Central memory CD8-positive, alpha-beta T cell (primary cell): ENCODE data around the gene TNFSF13.

ENCODE experiments used
- ATAC-seq: fragments of 150-1000 bp; cut with Tn5 transposase; replicated peaks from 2 replicates; pipeline ENCODE4 v1.10.0; 2022; ENCODE audit warnings: mild to moderate bottlenecking, moderate FRiP score, moderate number of reproducible peaks; ENCODE audit not compliant: poor library complexity, severe bottlenecking; ENCODE audit errors: extremely low read depth
- DNase-seq, 2 donors: peaks; one replicate each; pipeline ENCODE4 v3.0.0; 2021; ENCODE audit warnings: low spot score in 2 of 2
- H3K27ac Mint-ChIP-seq: one replicate; pipeline ENCODE4 v1.8.0; 2022; ENCODE audit warnings: low read depth, mild to moderate bottlenecking, moderate library complexity, mixed read lengths
- H3K27me3 Mint-ChIP-seq: one replicate; pipeline ENCODE4 v1.8.0; 2022; ENCODE audit warnings: mixed read lengths
- H3K36me3 Mint-ChIP-seq: one replicate; pipeline ENCODE4 v1.8.0; 2022; ENCODE audit warnings: mild to moderate bottlenecking, moderate library complexity, mixed read lengths; ENCODE audit not compliant: insufficient read depth
- H3K4me1 Mint-ChIP-seq: one replicate; pipeline ENCODE4 v1.8.0; 2022; ENCODE audit warnings: mixed read lengths
- H3K4me3 Mint-ChIP-seq: one replicate; pipeline ENCODE4 v1.8.0; 2022; ENCODE audit warnings: mild to moderate bottlenecking, moderate library complexity, mixed read lengths
- H3K9me3 Mint-ChIP-seq: one replicate; pipeline ENCODE4 v1.8.0; 2022; ENCODE audit warnings: mixed read lengths

The TNFSF13 gene

GRCh38 chr17:7572588-7573323 is 14.2 kb downstream of the TNFSF13 start:
- DNase-seq = peak; percentile 100
- Mint-ChIP-seq H3K36me3 (peaks cover 59% of the 10 kb centered on the region), H3K27ac (peak overlapping the region; percentile 99), H3K4me1 (peaks cover 37% of the 10 kb centered on the region), H3K9me3 (no peaks in the 10 kb centered on the region), H3K27me3 (no peaks in the 10 kb centered on the region), H3K4me3 (peak overlapping the region; percentile 100)
- peak; percentile 84 for ATAC-seq

GRCh38 chr17:7573324-7574080 is 15.0 kb downstream of the TNFSF13 start:
- peaks cover 36% of the 10 kb centered on the region for H3K4me1 Mint-ChIP-seq
- H3K27me3 Mint-ChIP-seq = no peaks in the 10 kb centered on the region
- no peaks in the 10 kb centered on the region for H3K9me3 Mint-ChIP-seq
- H3K4me3 Mint-ChIP-seq = peak overlapping the region; percentile 100
- peak overlapping the region; percentile 99 for H3K27ac Mint-ChIP-seq
- peaks cover 67% of the 10 kb centered on the region for H3K36me3 Mint-ChIP-seq
- peak; percentile 45 for ATAC-seq
- peak; percentile 76 to 89 for DNase-seq

- Mint-ChIP-seq H3K4me1 (peaks cover 44% of the 10 kb centered on the region), H3K27me3 (no peaks in the 10 kb centered on the region), H3K27ac (peak overlapping the region; percentile 99), H3K9me3 (no peaks in the 10 kb centered on the region), H3K36me3 (peaks cover 75% of the 10 kb centered on the region), H3K4me3 (peak overlapping the region; percentile 100)
- no peak for DNase-seq
- no peak for ATAC-seq
Observed at GRCh38 chr17:7574176-7574953, 15.8 kb downstream of the TNFSF13 start.

- Mint-ChIP-seq H3K27ac (no peak overlapping the region), H3K9me3 (no peaks in the 10 kb centered on the region), H3K4me1 (peaks cover 54% of the 10 kb centered on the region), H3K4me3 (peak overlapping the region; percentile 100), H3K36me3 (peaks cover 77% of the 10 kb centered on the region), H3K27me3 (no peaks in the 10 kb centered on the region)
- DNase-seq (no peak), ATAC-seq (no peak)
Observed at GRCh38 chr17:7575481-7575883, 16.9 kb downstream of the TNFSF13 start.

- H3K9me3 Mint-ChIP-seq = no peaks in the 10 kb centered on the region
- H3K36me3 Mint-ChIP-seq = peaks cover 81% of the 10 kb centered on the region
- no peak for ATAC-seq
- H3K4me1 Mint-ChIP-seq = peaks cover 59% of the 10 kb centered on the region
- H3K27ac Mint-ChIP-seq = no peak overlapping the region
- no peaks in the 10 kb centered on the region for H3K27me3 Mint-ChIP-seq
- DNase-seq = no peak
- peak overlapping the region; percentile 100 for H3K4me3 Mint-ChIP-seq
Observed at GRCh38 chr17:7575959-7576358, 17.4 kb downstream of the TNFSF13 start.

GRCh38 chr17:7576432-7576937 is 17.9 kb downstream of the TNFSF13 start:
- no peak for DNase-seq
- no peaks in the 10 kb centered on the region for H3K9me3 Mint-ChIP-seq
- H3K4me3 Mint-ChIP-seq = peak overlapping the region; percentile 100
- H3K27ac Mint-ChIP-seq = no peak overlapping the region
- H3K4me1 Mint-ChIP-seq = peaks cover 62% of the 10 kb centered on the region
- ATAC-seq = no peak
- no peaks in the 10 kb centered on the region for H3K27me3 Mint-ChIP-seq
- peaks cover 83% of the 10 kb centered on the region for H3K36me3 Mint-ChIP-seq

GRCh38 chr17:7577327-7578199 is 19.0 kb downstream of the TNFSF13 start:
- H3K4me3 Mint-ChIP-seq = peak overlapping the region; percentile 29
- peaks cover 58% of the 10 kb centered on the region for H3K4me1 Mint-ChIP-seq
- DNase-seq (no peak), ATAC-seq (no peak)
- H3K36me3 Mint-ChIP-seq = peaks cover 82% of the 10 kb centered on the region
- H3K27ac Mint-ChIP-seq = no peak overlapping the region
- no peaks in the 10 kb centered on the region for H3K9me3 Mint-ChIP-seq
- H3K27me3 Mint-ChIP-seq = no peaks in the 10 kb centered on the region

- peaks cover 72% of the 10 kb centered on the region for H3K36me3 Mint-ChIP-seq
Observed at GRCh38 chr17:7579001-7579833, 20.7 kb downstream of the TNFSF13 start, which contains the start of gene CD68. Gene CD68, plus strand, starts transcription at chr17:7579638. Its CDS starts 40 bp downstream, at chr17:7579678.

GRCh38 chr17:7579834-7580603 is 21.5 kb downstream of the TNFSF13 start:
- Mint-ChIP-seq H3K4me3 (no peak overlapping the region), H3K4me1 (peaks cover 59% of the 10 kb centered on the region), H3K27ac (peak overlapping the region; percentile 77), H3K9me3 (no peaks in the 10 kb centered on the region), H3K36me3 (peaks cover 66% of the 10 kb centered on the region), H3K27me3 (no peaks in the 10 kb centered on the region)
- ATAC-seq (no peak), DNase-seq (no peak)

More at GRCh38 chr17:7579001-7579833, 20.7 kb downstream of the TNFSF13 start, which contains the start of gene CD68:
- DNase-seq = no peak
- no peaks in the 10 kb centered on the region for H3K27me3 Mint-ChIP-seq
- peak within 1 kb of the TSS; percentile 77 for H3K27ac Mint-ChIP-seq
- peaks cover 54% of the 10 kb centered on the region for H3K4me1 Mint-ChIP-seq
- H3K4me3 Mint-ChIP-seq = peak within 1 kb of the TSS; percentile 58
- H3K9me3 Mint-ChIP-seq = no peaks in the 10 kb centered on the region
- peak; percentile 10 for ATAC-seq

- Mint-ChIP-seq H3K36me3 (peaks cover 59% of the 10 kb centered on the region), H3K4me3 (no peak overlapping the region), H3K4me1 (peaks cover 60% of the 10 kb centered on the region), H3K9me3 (no peaks in the 10 kb centered on the region), H3K27ac (peak overlapping the region; percentile 77), H3K27me3 (no peaks in the 10 kb centered on the region)
- ATAC-seq (no peak), DNase-seq (no peak)
Observed at GRCh38 chr17:7580604-7581575, 22.3 kb downstream of the TNFSF13 start.
